NCI-H2196 (cell line): Measurements from ENCODE around the gene TTC38.

Source experiments
- DNase-seq: peaks from one replicate; lab custom pipeline; 2025; ENCODE audit not compliant: unreplicated experiment; lab: John Stamatoyannopoulos, UW

TTC38 gene

GRCh38 chr22:46327691-46328465 lies 60.1 kb downstream of the TTC38 start:
- no peak for DNase-seq

DNA sequence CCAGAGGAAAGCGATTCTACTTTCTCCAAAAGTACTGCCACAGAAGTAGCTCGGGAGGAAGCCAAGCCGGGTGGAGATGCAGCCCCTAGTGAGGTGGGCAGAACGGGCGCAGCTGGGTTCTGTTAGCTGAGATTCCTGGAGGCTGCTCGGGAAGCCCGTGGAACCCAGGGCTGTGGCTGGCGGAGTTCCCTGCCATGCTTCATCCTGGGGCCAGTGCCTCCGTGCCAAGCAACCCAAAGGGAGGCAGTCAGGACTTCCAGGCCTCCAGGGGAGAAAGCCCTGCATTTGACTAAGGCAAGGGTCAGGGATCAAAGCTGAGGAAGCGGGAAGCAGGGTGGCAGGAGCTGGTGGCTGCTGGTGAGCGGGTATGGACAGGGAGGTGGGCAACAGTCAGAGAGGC lies 61.0 kb downstream of the TTC38 start:
- no peak for DNase-seq

DNA sequence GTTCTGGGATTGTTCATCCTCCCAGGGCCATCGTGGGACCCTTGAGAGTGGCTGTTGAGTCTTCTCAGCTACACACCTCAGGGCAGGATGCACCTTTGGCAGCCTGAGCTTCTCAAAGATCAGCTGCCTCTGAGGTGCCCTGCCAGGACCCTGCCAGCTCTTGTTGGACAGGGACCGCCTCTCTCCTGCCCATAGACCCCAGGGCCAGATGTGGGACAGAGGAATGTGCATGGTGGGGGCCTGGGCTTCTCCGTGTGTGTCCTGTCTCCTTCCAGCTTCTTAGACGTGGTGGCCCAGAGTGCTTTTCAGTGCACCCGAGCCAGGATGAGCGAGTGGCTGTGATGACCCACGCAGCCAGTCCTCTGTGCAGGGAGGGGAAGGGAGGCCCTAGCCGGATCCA lies 61.8 kb downstream of the TTC38 start:
- no peak for DNase-seq

- no peak for DNase-seq
Measured at GRCh38 chr22:46330426-46330825, 62.6 kb downstream of the TTC38 start.

- DNase-seq = no peak
Measured at GRCh38 chr22:46331496-46331895, 63.7 kb downstream of the TTC38 start.

- DNase-seq = peak; percentile 87
Measured at GRCh38 chr22:46335201-46336118, 67.7 kb downstream of the TTC38 start, which contains the start of gene TRMU. Gene TRMU, plus strand, starts transcription at chr22:46335714. Its CDS starts 51 bp downstream, at chr22:46335765.

- no peak for DNase-seq
Measured at GRCh38 chr22:46336119-46337078, 68.6 kb downstream of the TTC38 start.

GRCh38 chr22:46337870-46338269 lies 70.1 kb downstream of the TTC38 start:
- DNase-seq = no peak

- DNase-seq = no peak
Measured at GRCh38 chr22:46338636-46339035, 70.8 kb downstream of the TTC38 start.

GRCh38 chr22:46339956-46340355 lies 72.1 kb downstream of the TTC38 start:
- DNase-seq = no peak

DNA sequence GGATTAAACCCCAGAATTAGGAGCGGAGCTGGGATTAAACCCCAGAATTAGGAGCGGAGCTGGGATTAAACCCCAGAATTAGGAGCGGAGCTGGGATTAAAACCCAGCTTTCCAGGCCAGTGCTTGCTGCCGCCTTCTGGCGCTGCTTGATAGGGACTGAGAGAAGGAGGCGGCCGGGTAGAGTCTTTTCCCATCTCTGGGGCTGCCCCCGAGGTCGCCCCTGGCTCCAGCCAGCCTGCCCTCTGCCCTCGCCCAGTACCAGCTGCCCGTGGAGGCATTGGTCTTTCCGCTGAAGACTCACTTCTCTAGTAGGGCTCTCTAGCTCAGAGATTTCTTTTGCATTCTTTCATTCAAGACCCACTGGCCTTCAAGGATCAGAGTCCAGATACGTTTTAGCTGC lies 72.9 kb downstream of the TTC38 start:
- no peak for DNase-seq
